Stimulated activated naive B cell treated with anti-CD40 and anti-IgM and Interleukin-4, amounts not matched to agents 10 μg/mL and 1 μg/mL and 100 μg/mL, for 72 hours (primary cell): ENCODE data around the gene FAP.

Experiments
- ATAC-seq, 2 donors: fragments of 150-1000 bp; cut with Tn5 transposase; replicated peaks; 2 replicates each; pipeline ENCODE4 v1.10.0; 2021; ENCODE audit warnings: moderate library complexity in 1 of 2
- DNase-seq: peaks from one replicate; pipeline ENCODE4 v3.0.0; 2021
- H3K27ac Mint-ChIP-seq: one replicate; pipeline ENCODE4 v1.8.0; 2022; ENCODE audit warnings: mild to moderate bottlenecking, mixed read lengths
- H3K27me3 Mint-ChIP-seq, 2 donors: one replicate each; pipeline ENCODE4 v1.8.0; 2022; ENCODE audit warnings: mixed read lengths in 2 of 2
- H3K36me3 Mint-ChIP-seq, 2 donors: one replicate each; pipeline ENCODE4 v1.8.0; 2022; ENCODE audit warnings: mixed read lengths in 2 of 2, mild to moderate bottlenecking in 1 of 2
- H3K4me1 Mint-ChIP-seq, 2 donors: one replicate each; pipeline ENCODE4 v1.8.0; 2022; ENCODE audit warnings: mixed read lengths in 2 of 2, mild to moderate bottlenecking in 1 of 2
- H3K4me3 Mint-ChIP-seq, 2 donors: one replicate each; pipeline ENCODE4 v1.8.0; 2022; ENCODE audit warnings: mild to moderate bottlenecking in 2 of 2, mixed read lengths in 2 of 2, moderate library complexity in 1 of 2
- H3K9me3 Mint-ChIP-seq, 2 donors: one replicate each; pipeline ENCODE4 v1.8.0; 2022; ENCODE audit warnings: mixed read lengths in 2 of 2, mild to moderate bottlenecking in 1 of 2

The FAP gene

GRCh38 chr2:162254236-162254871 is 11.1 kb upstream of the FAP start:
- Mint-ChIP-seq H3K4me3 (no peak overlapping the region), H3K4me1 (no peaks in the 10 kb centered on the region)
- ATAC-seq: no peak

GRCh38 chr2:162253435-162253834 is 10.2 kb upstream of the FAP start:
- Mint-ChIP-seq H3K4me3 (no peak overlapping the region), H3K9me3 (peaks cover 0 to 6% of the 10 kb centered on the region in 2 donors), H3K27me3 (peaks cover 0 to 10% of the 10 kb centered on the region in 2 donors), H3K27ac (no peak overlapping the region), H3K36me3 (peaks cover 0 to 4% of the 10 kb centered on the region in 2 donors), H3K4me1 (no peaks in the 10 kb centered on the region)
- DNase-seq: no peak
- no peak for ATAC-seq

More at GRCh38 chr2:162254236-162254871, 11.1 kb upstream of the FAP start:
- Mint-ChIP-seq H3K36me3 (peaks cover 0 to 4% of the 10 kb centered on the region in 2 donors), H3K9me3 (peaks cover 0 to 6% of the 10 kb centered on the region in 2 donors), H3K27ac (no peak overlapping the region), H3K27me3 (peaks cover 0 to 14% of the 10 kb centered on the region in 2 donors)
- DNase-seq: no peak

GRCh38 chr2:162252153-162252552 is 8.9 kb upstream of the FAP start:
- ATAC-seq: no peak
- Mint-ChIP-seq H3K4me3 (no peak overlapping the region), H3K27me3 (peaks cover 4 to 5% of the 10 kb centered on the region in 2 donors), H3K9me3 (peaks cover 0 to 6% of the 10 kb centered on the region in 2 donors), H3K27ac (no peak overlapping the region), H3K4me1 (no peaks in the 10 kb centered on the region), H3K36me3 (peaks cover 0 to 4% of the 10 kb centered on the region in 2 donors)
- DNase-seq: no peak

- Mint-ChIP-seq H3K27ac (no peak overlapping the region), H3K4me1 (no peaks in the 10 kb centered on the region), H3K4me3 (no peak overlapping the region), H3K27me3 (peaks cover 1 to 12% of the 10 kb centered on the region in 2 donors), H3K36me3 (peaks cover 0 to 4% of the 10 kb centered on the region in 2 donors), H3K9me3 (peaks cover 0 to 4% of the 10 kb centered on the region in 2 donors)
- ATAC-seq: no peak
- no peak for DNase-seq
These were observed 2.5 kb upstream of the FAP start for GRCh38 chr2:162245781-162246180.

- Mint-ChIP-seq H3K4me3 (no peak overlapping the region), H3K4me1 (no peaks in the 10 kb centered on the region), H3K36me3 (no peaks in the 10 kb centered on the region), H3K27me3 (peaks cover 8 to 18% of the 10 kb centered on the region in 2 donors), H3K27ac (no peak overlapping the region), H3K9me3 (no peaks in the 10 kb centered on the region)
- no peak for DNase-seq
- ATAC-seq: no peak
These were observed 1.8 kb upstream of the FAP start for GRCh38 chr2:162245061-162245460.

GRCh38 chr2:162244541-162245031 is 1.3 kb upstream of the FAP start:
- H3K27me3 Mint-ChIP-seq: peaks cover 13 to 18% of the 10 kb centered on the region in 2 donors
- H3K4me1 Mint-ChIP-seq: no peaks in the 10 kb centered on the region
- ATAC-seq: no peak
- no peaks in the 10 kb centered on the region for H3K9me3 Mint-ChIP-seq
- no peak for DNase-seq
- H3K36me3 Mint-ChIP-seq: no peaks in the 10 kb centered on the region
- no peak overlapping the region for H3K27ac Mint-ChIP-seq
- no peak overlapping the region for H3K4me3 Mint-ChIP-seq

GRCh38 chr2:162243715-162244114 is 470 bp upstream of the FAP start:
- no peaks in the 10 kb centered on the region for H3K4me1 Mint-ChIP-seq
- no peak overlapping the region for H3K27ac Mint-ChIP-seq
- no peak overlapping the region for H3K4me3 Mint-ChIP-seq
- H3K36me3 Mint-ChIP-seq: no peaks in the 10 kb centered on the region
- ATAC-seq (no peak), DNase-seq (no peak)
- no peaks in the 10 kb centered on the region for H3K9me3 Mint-ChIP-seq
- H3K27me3 Mint-ChIP-seq: peaks cover 18 to 20% of the 10 kb centered on the region in 2 donors

GRCh38 chr2:162242586-162243280 is 512 bp downstream of the FAP start:
- Mint-ChIP-seq H3K36me3 (no peaks in the 10 kb centered on the region), H3K9me3 (no peaks in the 10 kb centered on the region), H3K4me3 (no peak overlapping the region), H3K27ac (no peak overlapping the region), H3K27me3 (peaks cover 15 to 20% of the 10 kb centered on the region in 2 donors), H3K4me1 (no peaks in the 10 kb centered on the region)
- DNase-seq (no peak), ATAC-seq (no peak)

GRCh38 chr2:162241571-162241970 is 1.7 kb downstream of the FAP start:
- no peaks in the 10 kb centered on the region for H3K4me1 Mint-ChIP-seq
- H3K27ac Mint-ChIP-seq: no peak overlapping the region
- H3K9me3 Mint-ChIP-seq: no peaks in the 10 kb centered on the region
- peaks cover 14 to 26% of the 10 kb centered on the region in 2 donors for H3K27me3 Mint-ChIP-seq
- ATAC-seq: no peak
- H3K4me3 Mint-ChIP-seq: no peak overlapping the region
- H3K36me3 Mint-ChIP-seq: no peaks in the 10 kb centered on the region
- DNase-seq: no peak

- Mint-ChIP-seq H3K9me3 (peaks cover 0 to 6% of the 10 kb centered on the region in 2 donors), H3K27me3 (peaks cover 13 to 32% of the 10 kb centered on the region in 2 donors), H3K4me3 (no peak overlapping the region), H3K4me1 (no peaks in the 10 kb centered on the region), H3K36me3 (no peaks in the 10 kb centered on the region), H3K27ac (no peak overlapping the region)
- no peak for DNase-seq
- ATAC-seq: no peak
These were observed 8.4 kb downstream of the FAP start for GRCh38 chr2:162234620-162235462.

- peaks cover 0 to 6% of the 10 kb centered on the region in 2 donors for H3K9me3 Mint-ChIP-seq
- no peak overlapping the region for H3K4me3 Mint-ChIP-seq
- ATAC-seq: no peak
- H3K27ac Mint-ChIP-seq: no peak overlapping the region
- H3K36me3 Mint-ChIP-seq: no peaks in the 10 kb centered on the region
- H3K27me3 Mint-ChIP-seq: peaks cover 13 to 22% of the 10 kb centered on the region in 2 donors
- DNase-seq: no peak
- H3K4me1 Mint-ChIP-seq: no peaks in the 10 kb centered on the region
These were observed 10.0 kb downstream of the FAP start for GRCh38 chr2:162233197-162233596.

- DNase-seq (no peak), ATAC-seq (no peak)
- H3K9me3 Mint-ChIP-seq: peaks cover 0 to 6% of the 10 kb centered on the region in 2 donors
- no peaks in the 10 kb centered on the region for H3K4me1 Mint-ChIP-seq
- H3K27ac Mint-ChIP-seq: no peak overlapping the region
- peaks cover 15 to 26% of the 10 kb centered on the region in 2 donors for H3K27me3 Mint-ChIP-seq
- H3K4me3 Mint-ChIP-seq: no peak overlapping the region
- no peaks in the 10 kb centered on the region for H3K36me3 Mint-ChIP-seq
These were observed 10.6 kb downstream of the FAP start for GRCh38 chr2:162232671-162233070.

- H3K27me3 Mint-ChIP-seq: peaks cover 18 to 25% of the 10 kb centered on the region in 2 donors
- H3K4me3 Mint-ChIP-seq: no peak overlapping the region
- H3K27ac Mint-ChIP-seq: no peak overlapping the region
- DNase-seq (no peak), ATAC-seq (no peak)
- no peaks in the 10 kb centered on the region for H3K4me1 Mint-ChIP-seq
- peaks cover 0 to 6% of the 10 kb centered on the region in 2 donors for H3K9me3 Mint-ChIP-seq
- H3K36me3 Mint-ChIP-seq: no peaks in the 10 kb centered on the region
These were observed 11.2 kb downstream of the FAP start for GRCh38 chr2:162232027-162232426.

GRCh38 chr2:162230761-162231160 is 12.5 kb downstream of the FAP start:
- Mint-ChIP-seq H3K27me3 (peaks cover 13 to 18% of the 10 kb centered on the region in 2 donors), H3K27ac (no peak overlapping the region), H3K4me1 (no peaks in the 10 kb centered on the region), H3K4me3 (no peak overlapping the region), H3K9me3 (peaks cover 0 to 4% of the 10 kb centered on the region in 2 donors), H3K36me3 (no peaks in the 10 kb centered on the region)
- DNase-seq: no peak
- ATAC-seq: no peak
